ENCODE results near the gene KIAA1671. TPM values are rescaled to one million over a fixed set of nuclear protein-coding genes. Genes with fewer than 3 reads are reported as not detected.

The KIAA1671 gene
- total and polyA plus RNA-seq, 2 of the 13 experiments (the other 11 are each of a cell fraction or from before 2014, with no cell fraction given), result 13.5 to 13.6 TPM

GRCh38 chr22:25085156-25085555, 132.6 kb downstream of the KIAA1671 start:
- no peaks in the 10 kb centered on the region for H3K9me3 ChIP-seq (ENCODE audit: low read length)
- peaks cover 54% of the 10 kb centered on the region for H3K4me1 ChIP-seq (ENCODE audit: insufficient read depth, low read length)
- in situ Hi-C loops (cut with HindIII; ENCODE audit: extremely low pct_ligation_motif_present, low pct_unique_long_range_greater_than_20kb), result no loop called here
- ChIA-PET POLR2A (interaction anchor here (0.6 kb wide), 1 partner anchor 36 kb away, joined by 3 read pairs; no protein-coding TSS in a partner anchor), CTCF (ENCODE audit: low intra/inter-chr PET ratio, low total read pairs) (no interaction called here)
- no peaks in the 10 kb centered on the region for H3K79me2 ChIP-seq (ENCODE audit: insufficient read depth, low read length)
- peak overlapping the region; percentile 44; the same call in 1 of the 2 replicates for H3K4me2 ChIP-seq (ENCODE audit: low read depth, low read length)
- 0 out of 2 replicates have a peak overlapping the region, but pooled peaks have one; percentile 7 for H3K9ac ChIP-seq (ENCODE audit: insufficient read depth, low read depth, low read length)
- no peak for TF ChIP-seq KLF6 (CRISPR knock-in tag; IDR thresholded peaks at IDR 0.05)
- TF ChIP-seq ZSCAN21 (CRISPR knock-in tag; IDR thresholded peaks at IDR 0.05; ENCODE audit: borderline replicate concordance), result no peak
- TF ChIP-seq PRMT3 (CRISPR knock-in tag; IDR thresholded peaks at IDR 0.05; ENCODE audit: borderline replicate concordance, low read depth), result no peak
- TF ChIP-seq CSRNP2 (CRISPR knock-in tag; conservative IDR thresholded peaks at IDR 0.05; ENCODE audit: low read depth), result no peak
- TF ChIP-seq ZBED4 (CRISPR knock-in tag; IDR thresholded peaks at IDR 0.05; ENCODE audit: borderline replicate concordance), result no peak
- no peak for TF ChIP-seq ZNF567 (CRISPR knock-in tag; IDR thresholded peaks at IDR 0.05; ENCODE audit: borderline replicate concordance)
- TF ChIP-seq FOSL2 (CRISPR knock-in tag; IDR thresholded peaks at IDR 0.05), result no peak
- no peak for TF ChIP-seq HINFP (CRISPR knock-in tag; IDR thresholded peaks at IDR 0.05; ENCODE audit: low read depth)
- no peak for TF ChIP-seq SMAD3 (CRISPR knock-in tag; IDR thresholded peaks at IDR 0.05)
- no peak for TF ChIP-seq KLF12 (CRISPR knock-in tag; IDR thresholded peaks at IDR 0.05; ENCODE audit: borderline replicate concordance)
- TF ChIP-seq POLR2A (IDR thresholded peaks at IDR 0.05; ENCODE audit: insufficient read depth in 1 of 2, low read depth in 2 of 2, low read length in 2 of 2), result no peak
- no peak for TF ChIP-seq ZNF609 (CRISPR knock-in tag; IDR thresholded peaks at IDR 0.05; ENCODE audit: borderline replicate concordance)
- BruUV-seq (replicated peaks), result no TSS peak
- no peaks in the 10 kb centered on the region for H3K36me3 ChIP-seq (replicated peaks in 1 of 2; ENCODE audit: control insufficient read depth in 1 of 2, insufficient read depth in 2 of 2, low read length in 2 of 2)
- DNase-seq (ENCODE audit: low spot score), result no peak
- no peaks in the 10 kb centered on the region for H4K20me1 ChIP-seq (ENCODE audit: insufficient read depth, low read length)
- no peaks in the 10 kb centered on the region for H3K27me3 ChIP-seq (ENCODE audit: control insufficient read depth in 1 of 2, insufficient read depth in 2 of 2, low read length in 2 of 2)
- H3K27ac ChIP-seq (ENCODE audit: extremely low read length, insufficient read depth, low read length), result peak overlapping the region; percentile 54
- H2AFZ ChIP-seq (ENCODE audit: low read length), result no peak overlapping the region
- no peak for FAIRE-seq
- intact Hi-C loops (cut with micrococcal nuclease; ENCODE audit: unreplicated experiment), result no loop called here
- ATAC-seq, result no peak
- WGBS (ENCODE audit: low lambda C conversion rate), result 88% methylated on average over 5 of the region's 6 CpGs
- H3K4me3 ChIP-seq (replicated peaks in 1 of 3; ENCODE audit: insufficient read depth in 1 of 3, low read depth in 2 of 3, low read length in 3 of 3), result no peak overlapping the region
